GM12872 (cell line): Measurements from ENCODE around the gene CCDC9B.

Experiments used
- TF ChIP-seq, protein P1 (sequence below): IDR thresholded peaks from 3 replicates; pipeline ENCODE4 v1.5.1; 2011; ENCODE audit warnings: low read depth, mild to moderate bottlenecking, low read length, moderate library complexity; ENCODE audit not compliant: insufficient read depth

CCDC9B gene

DNA sequence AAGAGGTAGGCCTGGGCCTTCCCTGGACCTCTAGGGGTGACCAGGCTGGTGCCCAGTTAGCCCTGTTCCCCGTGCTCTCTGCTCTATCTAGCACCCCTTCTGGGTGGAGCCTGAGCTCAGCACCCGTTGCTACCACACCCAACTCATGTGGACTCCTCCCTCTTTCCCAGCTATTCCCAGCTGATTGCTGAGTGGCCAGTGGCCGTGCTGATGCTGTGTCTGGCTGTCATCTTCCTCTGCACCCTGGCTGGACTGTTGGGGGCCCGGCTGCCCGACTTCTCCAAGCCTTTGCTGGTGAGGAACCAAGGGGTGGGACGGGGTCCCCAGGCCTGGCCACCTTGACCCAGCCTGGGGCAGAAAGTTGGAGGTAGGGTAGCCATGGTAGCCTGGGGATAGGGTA, 23.5 kb upstream of the CCDC9B start:
- TF ChIP-seq, protein P1, sequence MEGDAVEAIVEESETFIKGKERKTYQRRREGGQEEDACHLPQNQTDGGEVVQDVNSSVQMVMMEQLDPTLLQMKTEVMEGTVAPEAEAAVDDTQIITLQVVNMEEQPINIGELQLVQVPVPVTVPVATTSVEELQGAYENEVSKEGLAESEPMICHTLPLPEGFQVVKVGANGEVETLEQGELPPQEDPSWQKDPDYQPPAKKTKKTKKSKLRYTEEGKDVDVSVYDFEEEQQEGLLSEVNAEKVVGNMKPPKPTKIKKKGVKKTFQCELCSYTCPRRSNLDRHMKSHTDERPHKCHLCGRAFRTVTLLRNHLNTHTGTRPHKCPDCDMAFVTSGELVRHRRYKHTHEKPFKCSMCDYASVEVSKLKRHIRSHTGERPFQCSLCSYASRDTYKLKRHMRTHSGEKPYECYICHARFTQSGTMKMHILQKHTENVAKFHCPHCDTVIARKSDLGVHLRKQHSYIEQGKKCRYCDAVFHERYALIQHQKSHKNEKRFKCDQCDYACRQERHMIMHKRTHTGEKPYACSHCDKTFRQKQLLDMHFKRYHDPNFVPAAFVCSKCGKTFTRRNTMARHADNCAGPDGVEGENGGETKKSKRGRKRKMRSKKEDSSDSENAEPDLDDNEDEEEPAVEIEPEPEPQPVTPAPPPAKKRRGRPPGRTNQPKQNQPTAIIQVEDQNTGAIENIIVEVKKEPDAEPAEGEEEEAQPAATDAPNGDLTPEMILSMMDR = no peak

DNA sequence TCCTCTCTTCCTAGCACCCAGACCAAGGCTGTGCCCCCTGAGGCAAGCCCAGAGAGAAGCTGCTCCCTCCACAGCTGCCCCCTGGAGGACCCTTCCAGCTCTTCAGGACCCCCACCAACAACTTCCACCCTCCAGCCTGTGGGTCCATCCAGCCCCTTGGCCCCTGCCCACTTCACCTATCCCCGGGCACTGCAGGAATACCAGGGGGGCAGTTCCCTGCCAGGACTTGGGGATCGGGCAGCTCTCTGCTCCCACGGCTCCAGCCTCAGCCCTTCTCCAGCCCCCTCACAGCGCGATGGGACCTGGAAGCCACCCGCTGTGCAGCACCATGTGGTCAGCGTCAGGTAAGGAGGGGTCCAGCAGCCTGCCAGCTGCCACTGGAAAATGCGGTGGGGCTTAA, 22.9 kb upstream of the CCDC9B start:
- TF ChIP-seq, protein P1 = no peak

DNA sequence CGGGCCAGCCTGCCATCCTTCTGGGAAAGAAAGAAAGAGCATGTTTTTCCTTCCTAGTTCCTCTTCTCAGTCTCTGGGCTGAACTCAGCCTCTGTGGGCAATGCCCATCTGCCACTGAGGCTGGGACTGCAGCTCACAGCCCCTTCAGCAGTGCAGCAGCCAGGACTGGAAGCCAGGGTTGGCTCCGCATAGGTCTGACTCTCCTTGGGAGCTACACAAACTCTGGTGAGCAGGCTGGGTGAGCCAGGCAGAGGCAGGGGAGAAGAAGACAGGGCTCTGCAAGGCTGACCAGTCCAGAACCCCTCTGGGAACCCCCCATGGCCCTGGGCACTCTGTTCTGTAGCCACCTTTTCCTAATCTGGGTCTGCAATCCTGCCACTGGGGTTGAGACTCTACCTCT, 20.9 kb upstream of the CCDC9B start:
- TF ChIP-seq, protein P1 = no peak

DNA sequence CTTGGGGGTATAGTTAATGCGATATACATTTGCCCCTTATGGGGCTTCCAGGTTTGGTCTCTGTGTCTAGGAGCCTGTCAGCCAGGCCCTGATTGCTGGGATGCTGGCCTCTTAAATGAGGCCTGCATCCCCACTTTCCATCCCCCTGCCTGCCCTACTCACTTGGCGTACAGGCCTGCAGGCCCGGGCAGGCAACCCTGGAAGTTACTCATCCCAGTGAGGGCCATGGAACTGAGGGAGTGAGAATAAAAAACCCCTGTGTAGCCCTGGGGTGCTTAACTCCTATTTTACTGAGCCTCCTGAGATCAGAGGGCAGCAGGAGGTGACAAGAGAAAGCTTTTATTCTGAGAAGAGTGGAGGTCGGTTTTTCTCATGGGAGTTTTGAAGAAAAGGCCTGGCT, 19.3 kb upstream of the CCDC9B start:
- TF ChIP-seq, protein P1 = no peak

DNA sequence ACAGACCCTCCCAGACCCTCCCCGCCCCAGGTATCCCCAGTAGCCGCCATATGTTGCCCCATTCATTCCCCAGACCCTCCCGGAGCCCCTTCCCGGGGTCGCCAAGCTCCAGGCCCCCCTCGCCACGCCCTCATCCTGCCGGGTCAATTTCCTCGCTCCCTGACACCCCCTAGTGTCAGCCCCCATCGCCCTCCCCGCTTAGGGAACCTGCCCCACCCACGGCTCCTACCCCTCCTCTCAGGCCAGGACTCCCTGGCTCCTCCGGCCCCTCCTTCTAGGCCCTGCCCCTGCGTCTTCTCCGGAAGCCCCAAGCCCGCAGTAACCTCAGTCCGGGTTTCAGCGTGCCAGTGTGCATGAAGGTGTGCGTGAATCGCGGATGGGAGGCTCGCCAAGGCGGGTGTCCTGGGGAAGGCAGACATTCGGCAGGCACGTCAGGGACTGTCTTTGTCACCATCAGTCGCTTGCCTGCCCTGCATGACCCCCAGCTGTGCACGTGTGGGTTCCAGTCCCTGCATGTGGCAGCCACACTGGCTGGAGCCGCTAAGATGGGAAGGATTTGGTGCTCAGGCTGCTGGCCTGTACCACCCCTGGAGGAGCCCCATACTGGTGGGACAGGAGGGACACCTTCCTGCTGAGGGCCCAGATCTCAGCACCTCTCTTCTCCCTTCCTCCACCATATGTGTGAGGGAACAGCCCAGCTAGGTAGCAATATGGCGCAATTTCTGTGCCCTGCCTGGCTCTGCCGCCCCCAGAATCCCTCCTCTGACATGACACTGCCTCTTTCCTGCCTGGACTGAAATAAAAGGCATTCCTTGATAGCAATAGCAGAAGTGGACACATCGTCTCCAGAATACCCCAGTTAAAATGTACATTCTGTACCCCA, 18.0 kb upstream of the CCDC9B start:
- TF ChIP-seq, protein P1 = peak; percentile 11; the same call in 1 of the 3 replicates

DNA sequence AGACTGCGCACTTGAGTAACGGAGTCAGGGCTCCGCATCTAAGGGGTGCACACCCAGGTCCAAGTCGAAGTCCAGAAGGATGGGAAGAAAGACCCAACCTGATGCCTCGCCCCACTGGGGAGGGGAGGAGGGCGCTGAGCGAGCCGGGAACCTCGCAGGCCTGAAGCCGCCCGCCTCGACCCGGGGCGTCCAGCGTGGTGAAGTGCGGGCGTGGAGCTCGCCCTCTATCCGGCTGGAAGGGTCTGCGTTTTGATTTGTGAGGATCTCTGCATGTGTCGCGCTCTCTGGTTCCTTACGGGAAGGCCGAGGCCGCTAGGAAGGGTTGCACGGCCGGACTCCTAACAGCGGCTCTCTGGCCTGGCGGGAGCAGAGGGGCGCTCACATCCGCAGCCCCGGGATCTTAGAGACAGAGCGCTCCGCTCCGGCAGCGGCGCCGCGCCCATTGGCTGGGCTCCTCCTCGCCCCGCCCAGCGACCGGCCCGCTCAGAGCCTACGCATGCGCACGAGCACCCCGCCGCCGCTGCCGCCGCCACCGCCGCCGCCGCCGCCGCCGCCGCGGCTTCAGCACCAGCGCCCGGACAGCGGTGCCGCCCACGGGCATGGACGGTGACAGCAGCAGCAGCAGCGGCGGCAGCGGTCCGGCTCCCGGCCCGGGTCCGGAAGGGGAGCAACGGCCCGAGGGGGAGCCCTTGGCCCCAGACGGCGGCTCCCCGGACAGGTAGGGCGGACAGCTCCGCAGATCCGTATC, 17.2 kb upstream of the CCDC9B start, which contains the start of gene DISP2:
DISP2 (plus strand) TSS at position 497 of the 748 bp plus-strand sequence; CDS start at position 600, 103 bp downstream.
- TF ChIP-seq, protein P1 = no peak

DNA sequence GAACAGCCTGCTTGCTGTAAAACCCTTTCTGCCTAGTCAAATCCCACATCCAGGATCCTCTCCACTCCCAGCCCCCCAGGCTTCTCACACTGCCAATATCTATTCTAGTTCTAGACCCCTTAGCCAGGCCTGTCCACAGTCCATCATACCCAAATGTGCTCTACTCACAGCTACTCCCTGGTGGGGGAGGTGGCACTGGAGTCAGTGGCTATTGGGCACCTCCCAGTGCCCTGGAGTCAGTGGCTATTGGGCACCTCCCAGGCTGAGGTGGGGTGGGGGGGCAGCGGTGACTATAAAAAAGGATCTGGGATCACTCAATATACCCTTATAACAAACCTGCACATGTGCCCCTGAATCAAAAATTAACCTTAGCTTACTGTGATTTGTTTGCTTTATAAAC, 16.5 kb upstream of the CCDC9B start:
- TF ChIP-seq, protein P1 = no peak
